Ovary (tissue), 10 donors: ENCODE measurements around the gene TTLL9. TPM values are rescaled to one million over a fixed set of nuclear protein-coding genes. Genes with fewer than 3 reads are reported as not detected.
A peak's percentile ranks its signal among the peaks of the same experiment; 100 is the strongest.

Experiments
- DNase-seq, 5 donors: peaks; one replicate each; pipeline ENCODE4 v3.0.0-alpha.2; 2019 to 2020
- H3K27ac ChIP-seq, 2 donors: fragments of 200-600 bp; one replicate each; pipeline versions ENCODE4 v1.5.1 to v1.8.0; 2019 to 2022
- H3K27me3 ChIP-seq: fragments of 200-600 bp; one replicate; pipeline ENCODE4 v1.8.0; 2022
- H3K36me3 ChIP-seq: fragments of 200-600 bp; sonication (generic); one replicate; pipeline ENCODE4 v1.5.1; 2019
- H3K4me1 ChIP-seq: one replicate; pipeline ENCODE4 v1.8.1; 2013; ENCODE audit warnings: mild to moderate bottlenecking, moderate library complexity; ENCODE audit not compliant: insufficient read depth
- H3K4me3 ChIP-seq: fragments of 200-600 bp; sonication (generic); one replicate; pipeline ENCODE4 v1.5.1; 2017
- H3K9me3 ChIP-seq, 2 donors: fragments of 200-600 bp in 1 of 2; sonication (generic) in 1 of 2; one replicate each; pipeline versions ENCODE4 v1.5.1 to v1.8.1; 2013 to 2019; ENCODE audit warnings: mild to moderate bottlenecking in 1 of 2, moderate library complexity in 1 of 2
- EP300 ChIP-seq: sonication (generic); formaldehyde crosslinking; IDR thresholded peaks from one replicate; pipeline ENCODE4 v1.6.1; 2017; ENCODE audit warnings: antibody characterized with exemption
- POLR2A ChIP-seq: fragments of 450-650 bp; IDR thresholded peaks from one replicate; pipeline ENCODE4 v1.6.1; 2017; ENCODE audit warnings: antibody characterized with exemption, mild to moderate bottlenecking, moderate library complexity
- whole genome bisulfite sequencing, 3 donors: extraction: QIAGEN DNeasy Blood & Tissue Kit in 1 of 3; methylation state at CpG; one replicate each; pipeline versions ENCODE4 v1.1.5 to v1.1.7; 2013 to 2017; 5-methylcytosine and 5-hydroxymethylcytosine counted together
- intact Hi-C, 4 donors: fragments of 100-400 bp; cut with DNase I; formaldehyde crosslinking; loops; one replicate each; pipeline versions ENCODE4 v1.11.0 to v1.15.1; 2022 to 2023
- long read RNA-seq, 3 donors: library from polyadenylated mRNA in 2 of 3; unstranded in 2 of 3; transcript quantifications; one replicate each; pipeline ENCODE4 v2.0.0 and lab custom pipeline, GENCODE V29; 2021 to 2026
- polyA plus RNA-seq, 2 donors: library from polyadenylated mRNA; stranded (reverse); fragments of 200-250 nt in 1 of 2; fragments of 350-450 nt in 1 of 2; fragmentation: Illumina TruSeq in 1 of 2; extraction: RNeasy Lipid Tissue Mini Kit (QIAGEN cat#74804) in 1 of 2; gene quantifications; one replicate each; pipeline ENCODE4 v1.2.3, GENCODE V29; 2013 to 2014
- total RNA-seq, 7 donors: library from RNA; depleted of rRNA in 2 of 7; stranded (reverse); fragments of >200 nt in 2 of 7; fragmentation: NEBNext Ultra II Directional in 3 of 7; extraction: Animal tissue kit (Norgen Biotek cat#: 25700) in 3 of 7; gene quantifications; one replicate each; pipeline versions ENCODE4 v1.1.0 to v1.2.4, GENCODE V29; 2016 to 2023
- TF ChIP-seq, protein P1 (sequence below), 3 donors: fragments of 450-650 bp in 2 of 3; fragments of 200-600 bp in 1 of 3; IDR thresholded peaks; one replicate each; pipeline versions ENCODE4 v1.5.1 to v1.8.0; 2016 to 2022; ENCODE audit warnings: antibody characterized with exemption in 3 of 3, mild to moderate bottlenecking in 1 of 3
- donor health status: DM: no; HTN: no; CAD: no; lungs with moderate emphysema.
- donor health status: DM: no; HTN: no; CAD: no.
- donor health status: Bipolar disorder and iron deficiency.
- donor health status: DM: yes; HTN: yes; CAD: no.
- donor health status: DM: no; HTN: no; CAD: no.
- donor health status: DM: yes; HTN: yes; CAD: no.

TTLL9 gene, protein sequence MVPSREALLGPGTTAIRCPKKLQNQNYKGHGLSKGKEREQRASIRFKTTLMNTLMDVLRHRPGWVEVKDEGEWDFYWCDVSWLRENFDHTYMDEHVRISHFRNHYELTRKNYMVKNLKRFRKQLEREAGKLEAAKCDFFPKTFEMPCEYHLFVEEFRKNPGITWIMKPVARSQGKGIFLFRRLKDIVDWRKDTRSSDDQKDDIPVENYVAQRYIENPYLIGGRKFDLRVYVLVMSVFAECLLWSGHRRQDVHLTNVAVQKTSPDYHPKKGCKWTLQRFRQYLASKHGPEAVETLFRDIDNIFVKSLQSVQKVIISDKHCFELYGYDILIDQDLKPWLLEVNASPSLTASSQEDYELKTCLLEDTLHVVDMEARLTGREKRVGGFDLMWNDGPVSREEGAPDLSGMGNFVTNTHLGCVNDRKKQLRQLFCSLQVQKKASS
- total RNA-seq (10 to 100 TPM in 1 of 7 donors, 1 to 10 TPM in 1, under 1 TPM in 5; 0.25 to 10.6 (median 0.47) TPM), polyA plus RNA-seq (under 1 TPM; 0.24 to 0.30 TPM)
- long read RNA-seq, donor 1 = 0 reads
- long read RNA-seq, donor 2 = 0 reads
- long read RNA-seq, donor 3 = 0 reads

DNA sequence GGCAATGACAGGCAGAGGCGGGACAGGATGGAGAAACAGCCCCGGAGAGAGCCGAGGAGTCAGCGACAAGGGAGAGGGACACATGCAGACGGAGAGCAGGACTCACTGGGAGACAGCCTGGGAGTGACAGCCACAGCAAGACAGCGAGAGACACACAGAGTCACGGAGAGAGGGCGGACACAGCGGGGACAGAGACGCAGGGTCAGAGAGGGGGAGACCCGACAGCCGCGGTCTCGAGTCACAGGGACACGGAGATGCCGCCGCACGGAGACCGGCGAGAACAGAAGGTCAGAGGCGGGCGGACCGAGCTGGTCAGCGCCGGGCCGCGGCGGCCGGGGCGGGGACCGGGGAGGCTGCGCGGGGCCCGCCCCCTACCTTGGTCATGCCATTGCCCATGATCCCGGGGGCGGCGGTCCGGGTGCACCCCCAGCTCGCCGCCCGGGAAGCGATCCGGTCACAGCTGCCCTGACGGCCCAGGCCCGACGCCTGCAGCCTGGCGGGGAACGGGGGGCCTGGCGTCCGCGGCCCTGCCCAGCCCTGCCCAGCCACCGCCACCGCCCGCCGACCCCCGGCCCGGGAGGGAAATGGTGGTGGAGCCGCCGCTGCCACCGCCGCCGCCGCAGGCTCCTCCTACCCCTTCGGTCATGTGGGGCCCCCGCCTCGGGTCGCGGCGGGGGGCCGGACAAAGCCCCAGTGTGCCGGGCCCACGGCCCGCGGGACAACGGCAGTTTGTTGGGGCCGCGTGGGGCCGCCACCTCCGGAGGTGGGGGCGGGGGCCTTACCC lies at the start of gene TTLL9, which contains the start of gene DUSP15:
TSS of gene TTLL9 (plus strand) at position 693 of the 784 bp plus-strand sequence. CDS start 493 bp downstream, outside the sequence.
TSS of gene DUSP15 (minus strand) at position 586 of the 784 bp plus-strand sequence. CDS start at position 396, 190 bp downstream.
- 1% methylated on average over 54 to 80 of the region's 80 CpGs for WGBS, 3 donors
- TF ChIP-seq, protein P1, sequence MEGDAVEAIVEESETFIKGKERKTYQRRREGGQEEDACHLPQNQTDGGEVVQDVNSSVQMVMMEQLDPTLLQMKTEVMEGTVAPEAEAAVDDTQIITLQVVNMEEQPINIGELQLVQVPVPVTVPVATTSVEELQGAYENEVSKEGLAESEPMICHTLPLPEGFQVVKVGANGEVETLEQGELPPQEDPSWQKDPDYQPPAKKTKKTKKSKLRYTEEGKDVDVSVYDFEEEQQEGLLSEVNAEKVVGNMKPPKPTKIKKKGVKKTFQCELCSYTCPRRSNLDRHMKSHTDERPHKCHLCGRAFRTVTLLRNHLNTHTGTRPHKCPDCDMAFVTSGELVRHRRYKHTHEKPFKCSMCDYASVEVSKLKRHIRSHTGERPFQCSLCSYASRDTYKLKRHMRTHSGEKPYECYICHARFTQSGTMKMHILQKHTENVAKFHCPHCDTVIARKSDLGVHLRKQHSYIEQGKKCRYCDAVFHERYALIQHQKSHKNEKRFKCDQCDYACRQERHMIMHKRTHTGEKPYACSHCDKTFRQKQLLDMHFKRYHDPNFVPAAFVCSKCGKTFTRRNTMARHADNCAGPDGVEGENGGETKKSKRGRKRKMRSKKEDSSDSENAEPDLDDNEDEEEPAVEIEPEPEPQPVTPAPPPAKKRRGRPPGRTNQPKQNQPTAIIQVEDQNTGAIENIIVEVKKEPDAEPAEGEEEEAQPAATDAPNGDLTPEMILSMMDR (IDR thresholded peaks at IDR 0.05) = no peak
- no peak for TF ChIP-seq EP300
- no peak for TF ChIP-seq POLR2A
- peak; percentile 51 to 70 (median 57) for DNase-seq
- Histone ChIP-seq H3K36me3 (no peaks in the 10 kb centered on the region), H3K4me3 (peak within 1 kb of the TSS; percentile 46), H3K4me1 (no peaks in the 10 kb centered on the region), H3K27ac (peak within 1 kb of the TSS in 1 of 2 donors; percentile 46), H3K9me3 (no peaks in the 10 kb centered on the region), H3K27me3 (no peaks in the 10 kb centered on the region)
- intact Hi-C loops = no loop called here

DNA sequence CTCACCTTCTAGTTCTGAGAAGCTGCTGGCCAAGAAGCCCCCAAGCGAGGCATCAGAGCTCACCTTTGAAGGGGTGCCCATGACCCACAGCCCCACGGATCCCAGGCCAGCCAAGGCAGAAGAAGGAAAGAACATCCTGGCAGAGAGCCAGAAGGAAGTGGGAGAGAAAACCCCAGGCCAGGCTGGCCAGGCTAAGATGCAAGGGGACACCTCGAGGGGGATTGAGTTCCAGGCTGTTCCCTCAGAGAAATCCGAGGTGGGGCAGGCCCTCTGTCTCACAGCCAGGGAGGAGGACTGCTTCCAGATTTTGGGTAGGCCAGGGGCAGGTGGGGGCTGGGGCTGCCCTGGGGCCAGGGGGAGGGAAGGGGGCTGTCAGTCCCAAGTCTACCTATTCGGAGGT lies 49.0 kb upstream of the TTLL9 start:
- Histone ChIP-seq H3K27ac (no peak overlapping the region), H3K4me3 (no peak overlapping the region), H3K27me3 (no peaks in the 10 kb centered on the region), H3K36me3 (no peaks in the 10 kb centered on the region), H3K9me3 (no peaks in the 10 kb centered on the region), H3K4me1 (no peaks in the 10 kb centered on the region)
- TF ChIP-seq, protein P1 (IDR thresholded peaks at IDR 0.05) = no peak
- no peak for TF ChIP-seq POLR2A
- TF ChIP-seq EP300 = no peak
- WGBS, 3 donors = 45 to 53% (median 49%) methylated on average over 5 of the region's 5 CpGs
- DNase-seq = no peak
- intact Hi-C loops = loop anchor here in 3 of 4 donors (5.0 kb wide), 4 partner anchors 131 to 216 kb away; partner anchors contain the start of gene PDRG1 (in 2 of the 3)

DNA sequence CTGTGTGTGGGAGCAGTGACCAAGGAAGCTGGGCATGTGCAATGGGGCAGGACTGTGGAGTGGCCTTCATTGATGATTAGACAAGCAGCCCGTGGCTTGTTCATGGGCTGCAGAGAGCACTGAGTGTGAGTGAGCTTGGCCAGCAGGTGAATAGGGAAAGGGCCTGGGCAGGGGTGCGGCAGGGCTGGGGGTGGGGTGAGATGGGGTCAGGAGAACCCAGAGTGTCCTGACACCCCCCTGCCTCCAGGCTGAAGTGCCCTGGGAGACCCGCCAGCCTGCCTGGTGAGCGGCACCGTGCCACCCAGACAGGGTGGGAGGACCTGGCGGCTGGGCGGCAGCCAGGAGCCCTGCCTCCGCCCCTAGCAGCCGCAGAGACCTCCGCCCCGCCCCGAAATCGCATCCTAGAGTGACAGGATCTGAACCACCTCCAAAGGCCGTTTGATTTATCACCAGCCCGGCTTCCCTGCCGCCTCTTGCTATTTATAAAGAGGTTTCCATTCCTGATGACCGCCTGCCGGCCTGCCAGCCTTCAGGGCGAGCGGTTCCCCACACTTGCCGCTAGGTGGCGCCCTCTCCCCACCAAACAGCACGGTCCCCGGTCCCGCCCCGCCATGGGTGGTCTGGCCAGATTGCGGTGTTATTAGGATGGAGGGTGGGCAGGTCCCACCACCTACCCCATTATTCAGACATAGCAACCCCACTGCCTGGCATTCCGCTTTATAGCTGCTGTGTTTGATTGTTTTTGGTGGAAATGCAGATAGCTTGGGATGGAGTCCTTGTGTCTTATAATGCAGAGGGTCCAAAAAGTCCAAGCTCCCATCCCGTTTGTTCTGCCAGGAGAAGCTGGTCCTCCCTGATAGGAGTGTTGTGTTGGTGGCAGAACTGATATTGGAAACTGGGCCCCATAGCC lies 47.8 kb upstream of the TTLL9 start:
- Histone ChIP-seq H3K4me3 (no peak overlapping the region), H3K4me1 (no peaks in the 10 kb centered on the region), H3K27me3 (no peaks in the 10 kb centered on the region), H3K27ac (no peak overlapping the region), H3K36me3 (no peaks in the 10 kb centered on the region), H3K9me3 (no peaks in the 10 kb centered on the region)
- 1 to 2% (median 2%) methylated on average over 29 of the region's 29 CpGs for WGBS, 3 donors
- intact Hi-C loops = loop anchor here (2.0 to 5.0 kb wide), 6 partner anchors 130 to 215 kb away; partner anchors contain the start of gene PDRG1 (in 3 of the 4)
- TF ChIP-seq, protein P1 (IDR thresholded peaks at IDR 0.05) = peak; percentile 93 to 96 (median 94)
- TF ChIP-seq EP300 (no peak), POLR2A (no peak)
- DNase-seq = peak; percentile 69 to 86 (median 83)
